Breast epithelium (tissue), 3 donors: ENCODE results near the gene RGS9.

Experiments used
- CTCF ChIP-seq, 3 donors: fragments of 450-650 bp; IDR thresholded peaks; one replicate each; pipeline ENCODE4 v1.5.1; 2016 to 2017; ENCODE audit warnings: antibody characterized with exemption in 3 of 3, mild to moderate bottlenecking in 3 of 3, moderate library complexity in 3 of 3
- POLR2A ChIP-seq: fragments of 450-650 bp; IDR thresholded peaks from one replicate; pipeline ENCODE4 v1.6.1; 2016; ENCODE audit warnings: antibody characterized with exemption, mild to moderate bottlenecking, moderate library complexity

- TF ChIP-seq POLR2A (no peak), CTCF (IDR thresholded peaks at IDR 0.05) (no peak)
Observed at GRCh38 chr17:65170839-65171238, 33.7 kb downstream of the RGS9 start.
